Naive B cell (primary cell): Measurements from ENCODE around the gene CDC20. TPM values are rescaled to one million over a fixed set of nuclear protein-coding genes. Genes with fewer than 3 reads are reported as not detected.

Experiments
- ATAC-seq, 2 donors: fragments of 150-1000 bp; cut with Tn5 transposase; 2 replicates each; pipeline ENCODE4 v1.10.0; 2021; ENCODE audit warnings: low read depth in 2 of 2, mild to moderate bottlenecking in 2 of 2, moderate library complexity in 2 of 2
- DNase-seq: peaks from one replicate; pipeline ENCODE4 v3.0.0; 2022
- H3K27ac Mint-ChIP-seq, 6 donors: one replicate each; pipeline ENCODE4 v1.8.0; 2020 to 2022; ENCODE audit warnings: mild to moderate bottlenecking in 6 of 6, mixed read lengths in 6 of 6, moderate library complexity in 5 of 6, inconsistent platforms in 2 of 6
- H3K27me3 Mint-ChIP-seq, 3 donors: one replicate each; pipeline ENCODE4 v1.8.0; 2021 to 2022; ENCODE audit warnings: mixed read lengths in 3 of 3, mild to moderate bottlenecking in 1 of 3
- H3K36me3 Mint-ChIP-seq, 2 donors: one replicate each; pipeline ENCODE4 v1.8.0; 2020 to 2022; ENCODE audit warnings: mixed read lengths in 2 of 2, inconsistent platforms in 1 of 2, mild to moderate bottlenecking in 1 of 2
- H3K4me1 Mint-ChIP-seq, 3 donors: one replicate each; pipeline ENCODE4 v1.8.0; 2020 to 2022; ENCODE audit warnings: mixed read lengths in 3 of 3, inconsistent platforms in 1 of 3, mild to moderate bottlenecking in 1 of 3, moderate library complexity in 1 of 3
- H3K4me3 Mint-ChIP-seq, 8 donors: one replicate each; pipeline ENCODE4 v1.8.0; 2020 to 2022; ENCODE audit warnings: mild to moderate bottlenecking in 8 of 8, mixed read lengths in 8 of 8, moderate library complexity in 8 of 8, inconsistent platforms in 2 of 8
- H3K9me3 Mint-ChIP-seq, 7 donors: one replicate each; pipeline ENCODE4 v1.8.0; 2020 to 2022; ENCODE audit warnings: mixed read lengths in 7 of 7, mild to moderate bottlenecking in 5 of 7, inconsistent platforms in 2 of 7, moderate library complexity in 1 of 7
- polyA plus RNA-seq, 6 donors: library from polyadenylated mRNA; unstranded; fragments of 300-500 nt; fragmentation: Illumina TruSeq; gene quantifications; one replicate each; pipeline ENCODE4 v1.2.3, GENCODE V29; 2021; ENCODE audit warnings: low read depth in 6 of 6

The CDC20 gene
- polyA plus RNA-seq, 6 donors from 2014 or later, result 0.16 to 0.28 TPM; not detected in 4

DNA sequence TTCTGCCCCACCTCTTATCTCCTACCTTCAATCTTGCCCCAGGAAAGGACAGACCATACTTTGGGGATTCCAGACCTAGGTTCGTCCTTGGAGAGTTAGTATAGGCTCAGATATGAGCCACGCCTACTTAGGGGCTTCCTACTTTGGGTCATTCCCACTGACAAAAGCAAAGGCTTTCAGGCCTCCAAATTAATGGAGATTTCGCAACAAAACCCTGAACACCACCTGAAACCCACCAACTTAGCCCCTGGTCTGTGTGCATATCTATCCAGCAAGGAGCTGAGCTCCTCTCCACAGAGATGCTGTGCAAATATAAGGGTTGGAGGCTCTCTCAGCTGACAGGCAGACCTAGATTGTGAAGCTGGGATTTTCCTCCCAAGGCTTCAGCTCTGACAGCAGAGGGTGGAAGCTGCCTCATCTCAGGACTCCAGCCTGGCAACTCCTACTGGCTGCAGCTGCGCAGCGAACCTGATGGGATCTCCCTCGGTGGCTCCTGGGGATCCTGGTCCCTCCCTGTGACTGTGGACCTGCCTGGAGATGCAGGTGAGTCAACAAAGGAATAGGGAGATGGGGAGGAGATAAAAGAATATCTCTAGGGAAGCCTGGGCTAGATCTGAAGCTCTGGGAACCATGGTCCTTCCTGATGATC lies 19.1 kb upstream of the CDC20 start:
- no peaks in the 10 kb centered on the region for H3K36me3 Mint-ChIP-seq
- H3K9me3 Mint-ChIP-seq, result no peaks in the 10 kb centered on the region
- H3K27me3 Mint-ChIP-seq, result no peaks in the 10 kb centered on the region
- no peak overlapping the region for H3K4me3 Mint-ChIP-seq
- ATAC-seq, result no peak
- DNase-seq, result no peak
- H3K4me1 Mint-ChIP-seq, result no peaks in the 10 kb centered on the region
- no peak overlapping the region for H3K27ac Mint-ChIP-seq

DNA sequence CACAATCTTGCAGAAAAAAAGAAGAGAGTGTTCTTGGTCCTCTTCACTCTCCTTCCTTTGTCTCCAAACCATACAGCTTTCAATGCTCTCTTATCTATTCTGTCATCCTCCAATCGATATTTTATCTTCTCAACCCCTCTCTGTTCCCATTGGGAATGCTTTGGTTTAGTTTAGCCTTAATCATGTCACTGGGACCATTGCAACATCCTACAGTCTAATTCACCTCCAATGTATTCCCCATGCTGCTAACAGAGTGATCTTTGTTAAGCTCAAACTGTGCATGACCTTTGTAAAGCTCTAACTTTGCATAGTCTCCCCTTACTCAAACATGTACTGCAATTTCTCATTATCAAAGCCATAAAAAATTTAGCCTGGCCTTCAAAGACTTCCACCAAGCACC lies 18.2 kb upstream of the CDC20 start:
- ATAC-seq (no peak), DNase-seq (no peak)
- Mint-ChIP-seq H3K9me3 (no peaks in the 10 kb centered on the region), H3K4me3 (no peak overlapping the region), H3K36me3 (no peaks in the 10 kb centered on the region), H3K27me3 (no peaks in the 10 kb centered on the region), H3K27ac (no peak overlapping the region), H3K4me1 (no peaks in the 10 kb centered on the region)

GRCh38 chr1:43344267-43344850 lies 14.4 kb upstream of the CDC20 start:
- Mint-ChIP-seq H3K36me3 (no peaks in the 10 kb centered on the region), H3K9me3 (no peaks in the 10 kb centered on the region), H3K27ac (no peak overlapping the region), H3K27me3 (no peaks in the 10 kb centered on the region), H3K4me1 (peaks cover under 1 to 9% (median 2%) of the 10 kb centered on the region in 3 donors), H3K4me3 (no peak overlapping the region)
- no peak for DNase-seq
- ATAC-seq, result no peak

GRCh38 chr1:43345120-43345519 lies 13.7 kb upstream of the CDC20 start:
- peaks cover 7 to 16% (median 7%) of the 10 kb centered on the region in 3 donors for H3K4me1 Mint-ChIP-seq
- ATAC-seq (no peak), DNase-seq (no peak)
- H3K36me3 Mint-ChIP-seq, result no peaks in the 10 kb centered on the region
- H3K9me3 Mint-ChIP-seq, result no peaks in the 10 kb centered on the region
- H3K27me3 Mint-ChIP-seq, result no peaks in the 10 kb centered on the region
- peak overlapping the region in 1 of 6 donors; percentile 61 for H3K27ac Mint-ChIP-seq
- peak overlapping the region in 1 of 8 donors; percentile 57 for H3K4me3 Mint-ChIP-seq

- no peak overlapping the region for H3K4me3 Mint-ChIP-seq
- DNase-seq, result no peak
- no peaks in the 10 kb centered on the region for H3K9me3 Mint-ChIP-seq
- no peaks in the 10 kb centered on the region for H3K27me3 Mint-ChIP-seq
- no peak for ATAC-seq
- no peaks in the 10 kb centered on the region for H3K36me3 Mint-ChIP-seq
- H3K4me1 Mint-ChIP-seq, result peaks cover 7 to 19% (median 7%) of the 10 kb centered on the region in 3 donors
- H3K27ac Mint-ChIP-seq, result peak overlapping the region in 1 of 6 donors; percentile 93
Measured at GRCh38 chr1:43346636-43347035, 12.1 kb upstream of the CDC20 start.

DNA sequence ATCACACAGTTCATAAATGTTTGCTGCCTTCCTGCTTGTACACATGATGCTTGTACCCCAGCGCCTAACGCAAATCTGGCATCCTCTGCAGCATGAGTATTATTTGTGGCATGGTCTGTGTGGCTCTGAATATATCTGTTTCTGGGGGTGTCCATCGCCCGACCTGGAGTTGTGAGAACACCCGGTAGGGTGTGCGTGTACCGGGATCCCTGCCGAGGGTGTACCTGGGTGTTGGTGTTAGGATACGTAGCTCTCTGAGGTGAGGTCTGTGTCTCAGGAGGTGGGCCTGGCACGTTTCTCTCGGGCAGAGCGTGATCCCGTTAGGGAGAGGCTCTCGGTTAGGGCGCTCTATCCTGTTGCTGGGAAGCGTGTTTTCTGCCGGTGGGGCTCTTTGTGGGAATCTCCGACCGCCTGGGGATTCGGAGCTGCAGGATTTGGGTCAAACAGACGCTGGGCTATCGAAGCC lies 10.4 kb upstream of the CDC20 start:
- ATAC-seq (no peak), DNase-seq (no peak)
- peak overlapping the region in 3 of 6 donors; percentile 36 to 93 (median 60) for H3K27ac Mint-ChIP-seq
- H3K4me1 Mint-ChIP-seq, result peaks cover 7 to 19% (median 7%) of the 10 kb centered on the region in 3 donors
- H3K9me3 Mint-ChIP-seq, result no peaks in the 10 kb centered on the region
- H3K27me3 Mint-ChIP-seq, result no peaks in the 10 kb centered on the region
- H3K4me3 Mint-ChIP-seq, result peak overlapping the region in 5 of 8 donors; percentile 19 to 87 (median 32)
- H3K36me3 Mint-ChIP-seq, result no peaks in the 10 kb centered on the region

DNA sequence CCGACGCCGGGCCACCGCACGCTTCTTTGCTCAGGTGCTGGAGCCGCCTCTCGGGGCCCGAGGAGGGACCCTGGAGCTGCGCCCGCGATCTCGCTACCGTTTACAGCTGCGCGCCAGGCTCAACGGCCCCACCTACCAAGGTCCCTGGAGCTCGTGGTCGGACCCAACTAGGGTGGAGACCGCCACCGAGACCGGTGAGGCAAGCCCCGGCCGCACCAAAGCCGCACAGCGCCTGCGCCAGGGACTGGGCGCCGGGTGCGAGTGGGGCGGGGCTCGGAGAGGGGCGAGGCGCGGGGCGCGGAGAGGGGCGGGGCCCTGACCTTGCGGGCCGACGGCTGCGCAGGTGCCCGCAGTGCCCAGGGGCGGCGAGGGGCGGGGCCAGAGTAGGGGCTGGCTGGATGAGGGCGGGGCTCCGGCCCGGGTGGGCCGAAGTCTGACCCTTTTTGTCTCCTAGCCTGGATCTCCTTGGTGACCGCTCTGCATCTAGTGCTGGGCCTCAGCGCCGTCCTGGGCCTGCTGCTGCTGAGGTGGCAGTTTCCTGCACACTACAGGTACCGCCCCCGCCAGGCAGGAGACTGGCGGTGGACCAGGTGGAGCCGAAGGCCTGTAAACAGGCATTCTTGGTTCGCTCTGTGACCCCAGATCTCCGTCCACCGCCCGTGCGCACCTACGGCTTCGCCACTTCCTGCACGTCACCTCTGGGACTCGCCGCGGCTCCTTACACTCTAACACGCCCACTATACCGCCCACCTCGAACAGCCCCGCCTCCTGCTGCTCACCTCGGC lies 9.8 kb upstream of the CDC20 start:
- no peaks in the 10 kb centered on the region for H3K36me3 Mint-ChIP-seq
- H3K27ac Mint-ChIP-seq, result peak overlapping the region; percentile 89 to 97 (median 92)
- DNase-seq (peak; percentile 77), ATAC-seq (peak; percentile 91 to 93)
- H3K9me3 Mint-ChIP-seq, result no peaks in the 10 kb centered on the region
- no peaks in the 10 kb centered on the region for H3K27me3 Mint-ChIP-seq
- peak overlapping the region; percentile 64 to 94 (median 87) for H3K4me3 Mint-ChIP-seq
- H3K4me1 Mint-ChIP-seq, result peaks cover 7 to 19% (median 7%) of the 10 kb centered on the region in 3 donors

- Mint-ChIP-seq H3K9me3 (no peaks in the 10 kb centered on the region), H3K36me3 (no peaks in the 10 kb centered on the region)
- ATAC-seq, result no peak
Measured at GRCh38 chr1:43349594-43350306, 9.0 kb upstream of the CDC20 start.

DNA sequence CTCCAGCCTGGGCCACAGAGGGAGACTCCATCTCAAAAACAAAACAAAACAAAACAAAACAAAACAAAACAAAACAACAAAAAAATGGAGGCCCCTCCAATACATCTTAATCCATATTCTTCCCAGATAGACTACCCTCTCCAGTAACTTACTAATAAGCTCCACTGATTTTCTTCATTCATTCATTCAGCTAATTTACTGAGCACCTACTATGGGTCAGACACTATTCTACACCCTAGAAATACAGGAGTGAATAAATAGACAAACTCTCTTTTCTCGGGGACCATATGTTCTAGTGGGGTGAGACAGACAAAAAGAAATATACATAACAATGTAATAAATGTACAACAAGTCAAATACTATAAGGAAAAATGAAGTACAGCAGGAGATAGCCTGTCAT lies 7.8 kb upstream of the CDC20 start:
- peaks cover 7 to 19% (median 7%) of the 10 kb centered on the region in 3 donors for H3K4me1 Mint-ChIP-seq
- no peaks in the 10 kb centered on the region for H3K27me3 Mint-ChIP-seq
- DNase-seq, result no peak
- H3K4me3 Mint-ChIP-seq, result peak overlapping the region in 2 of 8 donors; percentile 1 to 55
- peak overlapping the region in 4 of 6 donors; percentile 3 to 93 (median 50) for H3K27ac Mint-ChIP-seq
- H3K9me3 Mint-ChIP-seq, result no peaks in the 10 kb centered on the region
- no peaks in the 10 kb centered on the region for H3K36me3 Mint-ChIP-seq
- no peak for ATAC-seq

More at GRCh38 chr1:43349594-43350306, 9.0 kb upstream of the CDC20 start:
- peaks cover 7 to 19% (median 7%) of the 10 kb centered on the region in 3 donors for H3K4me1 Mint-ChIP-seq
- peak overlapping the region; percentile 64 to 94 (median 87) for H3K4me3 Mint-ChIP-seq
- DNase-seq, result no peak
- peak overlapping the region; percentile 89 to 97 (median 92) for H3K27ac Mint-ChIP-seq
- no peaks in the 10 kb centered on the region for H3K27me3 Mint-ChIP-seq

GRCh38 chr1:43351421-43352350 lies 7.1 kb upstream of the CDC20 start:
- Mint-ChIP-seq H3K27ac (peak overlapping the region in 4 of 6 donors; percentile 31 to 93 (median 83)), H3K27me3 (no peaks in the 10 kb centered on the region), H3K9me3 (no peaks in the 10 kb centered on the region), H3K4me1 (peaks cover 7 to 19% (median 7%) of the 10 kb centered on the region in 3 donors), H3K36me3 (no peaks in the 10 kb centered on the region), H3K4me3 (peak overlapping the region in 1 of 8 donors; percentile 55)
- ATAC-seq (no peak), DNase-seq (no peak)

- Mint-ChIP-seq H3K4me1 (peaks cover 7 to 19% (median 7%) of the 10 kb centered on the region in 3 donors), H3K27ac (peak overlapping the region in 4 of 6 donors; percentile 6 to 93 (median 73)), H3K27me3 (no peaks in the 10 kb centered on the region)
Measured at GRCh38 chr1:43352351-43352705, 6.5 kb upstream of the CDC20 start.

DNA sequence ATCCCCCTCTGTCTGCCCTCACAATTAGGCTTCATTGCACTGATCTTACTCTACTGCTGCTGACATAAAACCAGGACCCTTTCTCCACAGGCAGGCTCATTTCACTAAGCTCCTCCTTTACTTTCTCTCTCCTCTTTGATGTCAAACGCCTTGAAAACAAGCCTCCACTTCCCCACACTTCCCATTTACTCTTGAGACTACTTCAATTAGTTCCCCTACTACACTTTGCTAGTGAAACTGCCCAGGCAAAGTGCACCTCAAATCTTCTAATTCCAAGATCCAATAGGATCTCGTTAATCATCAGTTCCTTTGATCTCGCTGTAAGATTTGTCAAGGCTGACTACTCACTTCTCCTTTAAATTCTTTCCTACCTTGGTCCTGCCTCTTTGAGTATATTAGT lies 5.9 kb upstream of the CDC20 start:
- H3K27me3 Mint-ChIP-seq, result no peaks in the 10 kb centered on the region
- no peaks in the 10 kb centered on the region for H3K36me3 Mint-ChIP-seq
- peak overlapping the region in 3 of 6 donors; percentile 65 to 93 (median 74) for H3K27ac Mint-ChIP-seq
- peaks cover 7 to 18% (median 10%) of the 10 kb centered on the region in 3 donors for H3K4me1 Mint-ChIP-seq
- DNase-seq, result no peak
- no peaks in the 10 kb centered on the region for H3K9me3 Mint-ChIP-seq
- no peak for ATAC-seq
- H3K4me3 Mint-ChIP-seq, result peak overlapping the region in 1 of 8 donors; percentile 16

More at GRCh38 chr1:43352351-43352705, 6.5 kb upstream of the CDC20 start:
- no peaks in the 10 kb centered on the region for H3K36me3 Mint-ChIP-seq
- no peaks in the 10 kb centered on the region for H3K9me3 Mint-ChIP-seq
- no peak for ATAC-seq
- no peak overlapping the region for H3K4me3 Mint-ChIP-seq
- no peak for DNase-seq
